HL-60/S4 treated with retinoic acid at 250 ng/mL for 4 days and 3 days (cell line): ENCODE data around the gene HJURP.

ENCODE experiments used
- in situ Hi-C: fragments of 300-500 bp; cut with MboI; formaldehyde crosslinking; loops from 2 replicates; pipeline ENCODE4 v1.7.0; 2022; ENCODE audit warnings: low sequenced_read_pairs

Gene HJURP

DNA sequence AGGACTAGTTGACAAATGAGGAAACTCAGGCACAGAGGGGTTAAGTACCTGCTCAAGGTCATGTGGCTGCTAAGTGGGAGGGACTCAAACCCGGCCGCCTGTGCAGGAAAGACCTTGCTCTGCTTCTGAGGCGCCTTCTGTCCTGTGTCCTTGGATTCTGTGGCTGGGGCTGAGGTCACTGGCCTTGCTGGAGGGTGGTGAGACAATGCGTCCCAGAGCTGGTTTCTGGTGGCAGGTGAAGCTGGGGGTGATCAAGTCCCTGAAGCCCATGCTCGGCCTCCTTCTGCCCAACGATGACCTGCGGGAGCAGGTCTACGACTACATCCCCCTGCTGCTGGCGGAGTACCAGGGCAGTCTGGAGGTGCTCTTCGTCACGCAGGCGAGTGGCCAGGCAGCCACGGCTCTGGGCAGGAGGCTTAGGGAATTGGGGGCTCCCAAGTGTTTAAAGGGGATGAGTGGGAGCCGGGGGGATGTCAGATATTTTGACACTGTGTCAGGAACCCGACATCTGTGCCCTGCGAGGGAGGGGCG lies 60.1 kb downstream of the HJURP start:
- in situ Hi-C loops = no loop called here

- in situ Hi-C loops = no loop called here
These were observed 60.7 kb downstream of the HJURP start for GRCh38 chr2:233793465-233794127.

- in situ Hi-C loops = no loop called here
These were observed 61.6 kb downstream of the HJURP start for GRCh38 chr2:233792720-233793119.

DNA sequence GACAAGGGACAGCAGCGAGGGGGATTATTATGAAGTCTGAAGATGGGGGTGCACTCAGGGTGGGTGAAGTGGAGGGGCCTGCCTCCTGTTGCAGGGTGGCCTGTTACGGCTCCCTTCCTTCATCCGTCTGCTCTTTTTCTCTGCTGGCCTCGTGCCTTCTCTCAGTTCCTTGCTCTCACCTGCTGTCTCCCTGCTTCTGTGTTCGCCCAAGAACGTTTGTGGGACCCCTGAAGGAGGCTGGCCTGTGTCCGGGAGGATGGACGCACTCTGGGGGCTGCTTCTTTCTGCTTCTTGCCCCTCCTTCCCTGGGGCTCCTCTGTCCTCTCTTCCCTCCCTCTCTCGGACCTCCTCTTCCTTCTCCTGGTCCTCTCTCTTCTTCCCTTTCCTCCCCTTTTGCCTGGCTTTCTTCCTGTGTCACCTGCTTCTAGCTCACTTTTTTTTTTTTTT lies 62.4 kb downstream of the HJURP start:
- in situ Hi-C loops = no loop called here

DNA sequence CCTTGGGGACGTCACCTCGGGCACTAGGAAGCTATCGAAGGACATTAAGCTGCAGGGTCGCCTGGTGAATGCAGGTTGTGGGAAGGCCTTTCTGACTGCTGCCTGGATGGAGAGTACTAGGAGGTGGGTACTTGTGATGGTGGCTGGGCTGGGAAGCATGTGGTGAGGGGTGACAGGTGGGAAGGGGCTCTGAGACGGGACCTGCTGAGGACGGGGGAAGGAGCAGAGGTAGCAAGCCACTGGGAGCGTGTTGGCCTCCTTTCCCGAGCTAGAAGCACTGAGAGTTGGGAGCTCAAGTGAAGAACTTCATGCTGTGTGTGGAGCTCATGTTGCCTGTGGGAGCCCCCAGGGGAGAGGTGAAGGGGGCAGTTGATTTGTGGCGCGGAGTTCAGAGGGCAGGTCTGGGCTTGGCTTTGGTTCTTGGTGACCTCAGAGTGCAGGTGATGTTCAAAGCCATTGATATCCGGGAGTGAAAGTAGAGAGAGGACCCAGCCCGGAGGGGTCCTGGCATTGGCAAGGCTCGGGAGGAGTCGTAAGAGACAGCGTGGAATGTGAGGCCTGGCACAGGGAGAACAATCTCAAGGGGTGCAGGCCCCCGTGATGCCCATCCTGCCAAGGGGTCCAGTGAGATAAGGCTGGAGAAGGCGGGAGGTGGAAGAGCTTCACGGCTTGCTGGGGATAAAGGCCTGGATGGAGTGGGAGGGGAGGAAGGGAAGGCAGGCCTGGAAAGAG lies 63.0 kb downstream of the HJURP start:
- in situ Hi-C loops = no loop called here

DNA sequence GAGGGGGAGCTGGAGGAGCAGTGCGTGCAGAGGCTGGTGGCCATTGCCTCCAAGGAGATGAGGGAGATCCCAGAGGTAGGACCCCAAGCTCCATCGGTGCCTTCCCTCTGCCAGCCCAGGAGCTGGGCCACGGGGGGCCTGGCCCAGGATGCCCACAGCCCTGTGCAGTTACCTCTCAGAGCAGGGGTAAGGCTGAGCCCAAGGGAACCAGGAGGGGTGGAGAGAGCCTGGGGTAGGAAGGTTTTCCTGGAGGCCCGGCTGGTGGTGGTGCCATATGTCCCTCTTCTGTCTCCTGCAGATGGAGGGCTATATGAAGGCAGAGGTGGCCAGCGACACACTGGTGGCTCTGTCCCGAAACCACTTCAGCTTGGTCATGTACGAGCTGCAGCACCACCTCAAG lies 64.8 kb downstream of the HJURP start:
- in situ Hi-C loops = no loop called here
